A673 (cell line): ENCODE results near the gene MFNG.
A peak's percentile ranks its signal among the peaks of the same experiment; 100 is the strongest.

Source experiments
- EZH2 ChIP-seq: fragments of 200-600 bp; sonication (generic); IDR thresholded peaks from 2 replicates; pipeline ENCODE4 v1.6.1; 2017; ENCODE audit warnings: borderline replicate concordance, low read depth, mild to moderate bottlenecking, mixed read lengths, antibody characterized with exemption, low read length; ENCODE audit not compliant: poor library complexity, severe bottlenecking
- TF ChIP-seq, protein P1 (sequence below): fragments of 300-800, 200-600 bp; sonication (generic); conservative IDR thresholded peaks from 2 replicates; pipeline ENCODE4 v1.5.1; 2017; ENCODE audit warnings: low read depth, mild to moderate bottlenecking, antibody characterized with exemption, low read length, moderate library complexity, mixed read lengths

DNA sequence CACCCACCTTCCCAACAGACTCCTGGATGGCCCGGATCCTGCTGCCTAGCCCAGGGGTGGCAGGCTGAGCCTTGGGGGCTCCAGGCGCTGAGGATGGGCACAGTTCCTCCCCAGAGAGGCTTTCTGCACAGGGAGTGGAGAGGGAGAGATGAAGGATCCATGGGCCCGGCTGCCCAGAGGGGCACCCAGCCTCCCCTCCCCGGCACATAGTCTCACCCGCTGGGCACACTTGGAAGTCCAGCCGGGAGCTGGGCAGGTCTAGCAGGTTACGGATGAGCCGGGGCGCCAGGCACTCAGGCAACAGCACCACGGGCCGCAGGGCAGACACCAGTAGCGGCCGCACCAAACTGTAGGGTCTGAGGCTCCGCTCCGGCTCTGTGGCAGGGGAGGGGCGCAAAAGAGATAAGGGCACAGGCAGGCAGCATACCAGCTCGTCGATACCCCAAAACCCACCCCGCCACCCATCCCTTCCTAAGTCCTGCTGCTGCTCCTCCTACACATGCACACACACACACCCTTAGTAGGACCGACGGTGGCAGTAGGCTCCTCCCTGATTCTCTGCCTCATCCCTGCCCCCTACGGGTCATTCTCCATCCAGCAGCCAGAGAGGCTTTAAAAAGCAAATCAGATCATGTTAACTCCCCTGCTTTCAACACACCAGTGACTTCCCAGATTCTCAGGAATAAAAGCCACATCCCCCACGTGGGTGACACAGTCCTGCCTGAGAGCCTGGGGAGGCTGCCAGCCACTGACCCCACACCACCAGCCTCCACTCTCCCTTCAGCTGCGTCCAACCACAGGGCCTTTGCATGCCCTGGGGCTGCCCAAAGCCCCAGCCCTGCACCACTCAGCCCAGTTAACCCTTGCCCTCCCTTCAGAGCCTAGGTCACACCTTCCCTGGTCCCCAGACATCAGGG is 6.5 kb upstream of the MFNG start:
- TF ChIP-seq, protein P1, sequence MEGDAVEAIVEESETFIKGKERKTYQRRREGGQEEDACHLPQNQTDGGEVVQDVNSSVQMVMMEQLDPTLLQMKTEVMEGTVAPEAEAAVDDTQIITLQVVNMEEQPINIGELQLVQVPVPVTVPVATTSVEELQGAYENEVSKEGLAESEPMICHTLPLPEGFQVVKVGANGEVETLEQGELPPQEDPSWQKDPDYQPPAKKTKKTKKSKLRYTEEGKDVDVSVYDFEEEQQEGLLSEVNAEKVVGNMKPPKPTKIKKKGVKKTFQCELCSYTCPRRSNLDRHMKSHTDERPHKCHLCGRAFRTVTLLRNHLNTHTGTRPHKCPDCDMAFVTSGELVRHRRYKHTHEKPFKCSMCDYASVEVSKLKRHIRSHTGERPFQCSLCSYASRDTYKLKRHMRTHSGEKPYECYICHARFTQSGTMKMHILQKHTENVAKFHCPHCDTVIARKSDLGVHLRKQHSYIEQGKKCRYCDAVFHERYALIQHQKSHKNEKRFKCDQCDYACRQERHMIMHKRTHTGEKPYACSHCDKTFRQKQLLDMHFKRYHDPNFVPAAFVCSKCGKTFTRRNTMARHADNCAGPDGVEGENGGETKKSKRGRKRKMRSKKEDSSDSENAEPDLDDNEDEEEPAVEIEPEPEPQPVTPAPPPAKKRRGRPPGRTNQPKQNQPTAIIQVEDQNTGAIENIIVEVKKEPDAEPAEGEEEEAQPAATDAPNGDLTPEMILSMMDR, result peak; percentile 49
- no peak for TF ChIP-seq EZH2
